Hematopoietic multipotent progenitor cell treated with erythropoietin and hydrocortisone succinate and interleukin-3 and kit ligand, for 15 days (in vitro differentiated cells): ENCODE data around the gene RIOK3.
"Not testable (repeated sequence)": the region's sequence is repeated elsewhere in the genome, so short reads cannot be mapped to it uniquely, and the experiment has no call there.

ENCODE experiments used
- DNase-seq: peaks from one replicate; pipeline ENCODE4 v3.0.0-alpha.2; 2015; ENCODE audit warnings: low spot score

Gene RIOK3

GRCh38 chr18:23452728-23453679, at the start of gene RIOK3:
RIOK3 (plus strand) TSS chr18:23453287; CDS start chr18:23453440, 153 bp downstream.
- peak; percentile 96 for DNase-seq

GRCh38 chr18:23403310-23403709, 49.8 kb upstream of the RIOK3 start:
- no peak for DNase-seq

GRCh38 chr18:23405636-23406035, 47.5 kb upstream of the RIOK3 start:
- no peak for DNase-seq

- no peak for DNase-seq
Measured at GRCh38 chr18:23406271-23406787, 46.8 kb upstream of the RIOK3 start.

GRCh38 chr18:23412351-23412964, 40.6 kb upstream of the RIOK3 start:
- no peak for DNase-seq

- no peak for DNase-seq
Measured at GRCh38 chr18:23415515-23415914, 37.6 kb upstream of the RIOK3 start.

GRCh38 chr18:23416298-23416697, 36.8 kb upstream of the RIOK3 start:
- no peak for DNase-seq

GRCh38 chr18:23421277-23421676, 31.8 kb upstream of the RIOK3 start:
- DNase-seq = peak; percentile 25

GRCh38 chr18:23422751-23423418, 30.2 kb upstream of the RIOK3 start:
- peak; percentile 86 for DNase-seq

- DNase-seq = no peak
Measured at GRCh38 chr18:23424616-23425015, 28.5 kb upstream of the RIOK3 start.

GRCh38 chr18:23428821-23429220, 24.3 kb upstream of the RIOK3 start:
- DNase-seq = no peak

GRCh38 chr18:23429538-23429937, 23.5 kb upstream of the RIOK3 start:
- not testable (repeated sequence) for DNase-seq

GRCh38 chr18:23433360-23433759, 19.7 kb upstream of the RIOK3 start:
- DNase-seq = peak; percentile 78

- peak; percentile 82 for DNase-seq
Measured at GRCh38 chr18:23437357-23438045, 15.6 kb upstream of the RIOK3 start.

GRCh38 chr18:23438046-23438377, 15.1 kb upstream of the RIOK3 start:
- DNase-seq = no peak

- no peak for DNase-seq
Measured at GRCh38 chr18:23438608-23439366, 14.3 kb upstream of the RIOK3 start.

GRCh38 chr18:23440131-23440530, 13.0 kb upstream of the RIOK3 start:
- DNase-seq = no peak

- no peak for DNase-seq
Measured at GRCh38 chr18:23442958-23443357, 10.1 kb upstream of the RIOK3 start.

- no peak for DNase-seq
Measured at GRCh38 chr18:23448291-23448690, 4.8 kb upstream of the RIOK3 start.

- DNase-seq = no peak
Measured at GRCh38 chr18:23450022-23450421, 3.1 kb upstream of the RIOK3 start.

GRCh38 chr18:23451011-23451410, 2.1 kb upstream of the RIOK3 start:
- no peak for DNase-seq
